ENCODE measurements around the gene SPART. TPM values are rescaled to one million over a fixed set of nuclear protein-coding genes. Genes with fewer than 3 reads are reported as not detected.

Gene SPART
- total RNA-seq, 1 donor from 2014 or later, result 88.5 TPM

DNA sequence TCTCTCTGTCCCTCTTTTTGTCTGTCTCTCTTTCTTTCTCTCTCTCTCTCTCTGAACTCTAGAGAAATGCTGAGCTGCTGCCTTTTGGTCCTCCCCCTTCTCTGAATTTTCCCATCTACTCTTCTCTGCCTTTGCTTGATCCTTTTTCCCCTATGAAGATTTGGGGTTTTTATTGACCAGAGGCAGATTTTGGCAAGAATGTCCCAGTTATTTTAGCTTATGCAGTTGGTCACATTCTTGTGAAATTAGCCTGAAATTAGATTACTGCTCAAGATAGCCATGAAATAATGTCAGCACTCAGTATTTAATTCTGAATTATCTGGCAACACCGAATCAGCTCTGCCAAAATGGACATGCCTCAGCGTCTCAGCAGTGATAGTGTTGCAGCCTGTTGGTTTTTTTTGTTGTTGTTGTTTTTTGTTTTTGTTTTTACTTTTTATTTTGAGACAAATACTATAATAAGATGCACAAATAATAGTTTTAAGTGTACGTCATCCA, 17.2 kb upstream of the SPART start:
- no peaks in the 10 kb centered on the region for H3K9me3 Mint-ChIP-seq
- peaks cover 6% of the 10 kb centered on the region for H3K4me1 Mint-ChIP-seq
- TF ChIP-seq, protein P1, sequence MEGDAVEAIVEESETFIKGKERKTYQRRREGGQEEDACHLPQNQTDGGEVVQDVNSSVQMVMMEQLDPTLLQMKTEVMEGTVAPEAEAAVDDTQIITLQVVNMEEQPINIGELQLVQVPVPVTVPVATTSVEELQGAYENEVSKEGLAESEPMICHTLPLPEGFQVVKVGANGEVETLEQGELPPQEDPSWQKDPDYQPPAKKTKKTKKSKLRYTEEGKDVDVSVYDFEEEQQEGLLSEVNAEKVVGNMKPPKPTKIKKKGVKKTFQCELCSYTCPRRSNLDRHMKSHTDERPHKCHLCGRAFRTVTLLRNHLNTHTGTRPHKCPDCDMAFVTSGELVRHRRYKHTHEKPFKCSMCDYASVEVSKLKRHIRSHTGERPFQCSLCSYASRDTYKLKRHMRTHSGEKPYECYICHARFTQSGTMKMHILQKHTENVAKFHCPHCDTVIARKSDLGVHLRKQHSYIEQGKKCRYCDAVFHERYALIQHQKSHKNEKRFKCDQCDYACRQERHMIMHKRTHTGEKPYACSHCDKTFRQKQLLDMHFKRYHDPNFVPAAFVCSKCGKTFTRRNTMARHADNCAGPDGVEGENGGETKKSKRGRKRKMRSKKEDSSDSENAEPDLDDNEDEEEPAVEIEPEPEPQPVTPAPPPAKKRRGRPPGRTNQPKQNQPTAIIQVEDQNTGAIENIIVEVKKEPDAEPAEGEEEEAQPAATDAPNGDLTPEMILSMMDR (IDR thresholded peaks at IDR 0.05; ENCODE audit: unreplicated experiment), result no peak
- peaks cover 9% of the 10 kb centered on the region for H3K36me3 Mint-ChIP-seq
- H3K27ac Mint-ChIP-seq, result no peak overlapping the region
- no peak overlapping the region for H3K4me3 Mint-ChIP-seq
- H3K27me3 Mint-ChIP-seq (ENCODE audit: low read depth), result no peaks in the 10 kb centered on the region
- DNase-seq (ENCODE audit: low spot score in 2 of 2, unreplicated experiment in 2 of 2), result no peak

DNA sequence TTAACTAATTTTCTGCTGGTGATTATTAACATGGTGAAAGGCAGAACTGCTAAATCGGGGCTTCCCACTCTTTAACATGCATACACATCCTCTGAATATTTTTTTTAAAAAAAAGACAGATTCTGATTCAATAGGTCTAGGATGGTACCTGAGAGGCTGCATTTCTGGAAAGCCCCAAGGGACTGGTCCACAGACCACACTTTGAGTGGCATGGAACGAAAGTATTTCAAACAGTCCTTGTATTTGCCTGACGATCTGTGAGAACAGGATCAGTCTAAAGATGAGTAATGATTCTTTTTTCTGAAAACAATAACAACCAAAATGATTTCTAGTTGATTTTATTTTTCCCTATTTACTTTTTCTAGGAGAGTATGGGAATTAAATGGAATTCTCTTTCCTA, 16.7 kb upstream of the SPART start:
- Mint-ChIP-seq H3K9me3 (no peaks in the 10 kb centered on the region), H3K4me1 (peaks cover 7% of the 10 kb centered on the region), H3K4me3 (no peak overlapping the region), H3K27ac (no peak overlapping the region), H3K27me3 (ENCODE audit: low read depth) (no peaks in the 10 kb centered on the region), H3K36me3 (peaks cover 9% of the 10 kb centered on the region)
- TF ChIP-seq, protein P1 (IDR thresholded peaks at IDR 0.05; ENCODE audit: unreplicated experiment), result no peak
- DNase-seq (ENCODE audit: low spot score in 2 of 2, unreplicated experiment in 2 of 2), result no peak

DNA sequence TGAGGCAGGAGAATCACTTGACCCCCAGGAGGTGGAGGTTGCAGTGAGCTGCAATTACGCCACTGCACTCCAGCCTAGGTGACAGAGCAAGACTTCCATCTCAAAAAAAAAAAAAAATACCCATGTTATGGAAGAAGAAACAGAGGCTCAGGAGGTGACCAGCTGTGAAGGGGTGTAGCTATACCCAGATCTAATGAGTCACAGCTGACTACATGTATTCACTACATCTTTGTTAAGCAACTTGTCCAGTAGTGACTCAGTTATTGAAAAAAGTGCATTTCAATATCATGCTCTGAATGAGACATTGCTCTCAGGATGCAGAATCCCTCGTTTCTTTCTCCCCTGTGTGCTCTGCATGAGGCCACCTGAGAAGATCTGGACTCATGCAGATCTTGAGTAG, 16.1 kb upstream of the SPART start:
- Mint-ChIP-seq H3K36me3 (peaks cover 9% of the 10 kb centered on the region), H3K27me3 (ENCODE audit: low read depth) (no peaks in the 10 kb centered on the region), H3K4me1 (peaks cover 9% of the 10 kb centered on the region), H3K4me3 (no peak overlapping the region), H3K27ac (no peak overlapping the region), H3K9me3 (no peaks in the 10 kb centered on the region)
- TF ChIP-seq, protein P1 (IDR thresholded peaks at IDR 0.05; ENCODE audit: unreplicated experiment), result no peak
- no peak for DNase-seq (ENCODE audit: low spot score in 2 of 2, unreplicated experiment in 2 of 2)

DNA sequence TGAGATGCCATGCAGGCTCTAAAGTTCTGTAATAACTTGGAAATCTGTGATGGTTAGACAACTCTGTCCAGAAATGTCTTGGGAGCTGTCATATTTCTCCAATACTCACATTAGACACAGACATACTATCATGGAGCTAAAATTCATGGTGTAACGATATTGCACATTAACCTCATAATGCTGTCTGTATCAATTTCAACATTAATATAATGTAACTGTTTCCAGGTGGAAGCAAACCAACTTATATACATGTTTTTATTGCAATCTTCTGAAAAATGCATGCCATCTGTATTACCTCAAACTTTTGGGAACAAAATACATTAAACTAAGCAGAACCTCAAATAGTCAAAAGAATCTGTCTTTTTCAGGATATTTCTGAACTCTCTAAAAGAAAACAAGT, 14.7 kb upstream of the SPART start:
- Mint-ChIP-seq H3K27ac (no peak overlapping the region), H3K4me3 (no peak overlapping the region), H3K4me1 (peaks cover 13% of the 10 kb centered on the region), H3K9me3 (peaks cover 3% of the 10 kb centered on the region), H3K36me3 (peaks cover 2% of the 10 kb centered on the region), H3K27me3 (ENCODE audit: low read depth) (no peaks in the 10 kb centered on the region)
- TF ChIP-seq, protein P1 (IDR thresholded peaks at IDR 0.05; ENCODE audit: unreplicated experiment), result no peak
- no peak for DNase-seq (ENCODE audit: low spot score in 2 of 2, unreplicated experiment in 2 of 2)

DNA sequence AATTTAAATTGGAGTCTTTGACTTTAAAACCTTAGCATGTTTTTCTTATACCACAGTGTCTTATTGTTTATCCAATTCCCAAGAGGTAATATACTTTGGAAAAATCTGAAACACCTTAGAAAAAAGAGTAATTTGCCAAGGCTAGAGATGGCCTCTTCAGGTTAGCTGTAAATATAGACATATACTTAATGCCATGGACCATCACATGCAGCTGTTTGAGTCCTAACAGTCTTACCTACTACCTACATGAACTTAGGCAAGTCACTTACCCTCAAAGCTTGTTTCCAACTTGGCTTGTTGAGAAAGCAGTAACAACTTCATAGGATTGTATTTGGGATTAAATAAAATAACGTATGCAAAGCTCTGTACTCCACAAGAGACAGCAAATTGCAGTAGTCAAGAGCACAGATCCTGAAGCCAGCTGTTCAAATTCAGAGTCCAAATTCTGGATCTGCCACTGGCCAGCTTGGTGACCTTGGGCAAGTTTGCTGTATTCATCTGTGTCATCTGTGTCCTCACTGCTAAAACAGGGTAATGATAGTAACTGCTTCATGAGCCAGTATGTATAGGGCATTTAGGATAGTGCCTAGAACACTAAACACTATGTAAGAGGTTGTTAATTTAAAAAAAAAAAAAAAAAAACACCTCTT, 13.2 kb upstream of the SPART start:
- Mint-ChIP-seq H3K27ac (no peak overlapping the region), H3K36me3 (peaks cover 2% of the 10 kb centered on the region), H3K9me3 (peaks cover 3% of the 10 kb centered on the region), H3K4me1 (peaks cover 13% of the 10 kb centered on the region), H3K4me3 (no peak overlapping the region), H3K27me3 (ENCODE audit: low read depth) (no peaks in the 10 kb centered on the region)
- DNase-seq (ENCODE audit: low spot score in 2 of 2, unreplicated experiment in 2 of 2), result no peak
- TF ChIP-seq, protein P1 (IDR thresholded peaks at IDR 0.05; ENCODE audit: unreplicated experiment), result no peak
